IMR-90 (cell line): ENCODE measurements around the gene STARD13. TPM values are rescaled to one million over a fixed set of nuclear protein-coding genes. Genes with fewer than 3 reads are reported as not detected.

Experiments used
- RAD21 ChIP-seq: IDR thresholded peaks from 2 replicates; pipeline ENCODE4 v1.6.1; 2012; ENCODE audit warnings: low read length, improper control_type of control experiment
- USF2 ChIP-seq: fragments of 150-350 bp; IDR thresholded peaks from 2 replicates; pipeline ENCODE4 v1.6.1; 2017; ENCODE audit warnings: mild to moderate bottlenecking, antibody characterized with exemption, low read length, low read depth
- polyA plus RNA-seq, 3 experiments: library from polyadenylated mRNA; depleted of rRNA; stranded (reverse); fragments of >200 nt; gene quantifications; 2 replicates each; pipeline ENCODE4 v1.2.3, GENCODE V29; 2012; ENCODE audit warnings: low replicate concordance in 1 of 3
- total RNA-seq: library from RNA; depleted of rRNA; stranded (reverse); fragments of >200 nt; gene quantifications from 2 replicates; pipeline ENCODE4 v1.2.3, GENCODE V29; 2012

STARD13 gene
- total and polyA plus RNA-seq, 2 of the 4 experiments (the other 2 are of a cell fraction) = 23.6 to 46.6 TPM

- TF ChIP-seq USF2 (no peak), RAD21 (no peak)
Measured at GRCh38 chr13:33229446-33230177, 55.9 kb downstream of the STARD13 start (continued).
